GM10248 (cell line): ENCODE results near the gene KCNA5.

Source experiments
- CTCF ChIA-PET: fragments of 300-600 bp; sonication (Branson Sonifier 250); formaldehyde crosslinking; extraction: SDS; loops from one replicate; lab custom pipeline; 2021; ENCODE audit warnings: antibody characterized with exemption; lab: Yijun Ruan, JAX
- POLR2A ChIA-PET: fragments of 350-650 bp; sonication (Branson Sonifier 250); formaldehyde crosslinking; extraction: SDS; loops from one replicate; lab custom pipeline; 2020; ENCODE audit warnings: antibody characterized with exemption; lab: Yijun Ruan, JAX
- DNase-seq: peaks from one replicate; pipeline ENCODE4 v3.0.0; 2012; ENCODE audit errors: extremely low spot score
- TF ChIP-seq, protein P1 (sequence below): IDR thresholded peaks from 2 replicates; pipeline ENCODE4 v1.5.1; 2012; ENCODE audit warnings: mild to moderate bottlenecking, low read depth; ENCODE audit errors: extremely low read depth, missing control alignments, control extremely low read depth

KCNA5 gene

DNA sequence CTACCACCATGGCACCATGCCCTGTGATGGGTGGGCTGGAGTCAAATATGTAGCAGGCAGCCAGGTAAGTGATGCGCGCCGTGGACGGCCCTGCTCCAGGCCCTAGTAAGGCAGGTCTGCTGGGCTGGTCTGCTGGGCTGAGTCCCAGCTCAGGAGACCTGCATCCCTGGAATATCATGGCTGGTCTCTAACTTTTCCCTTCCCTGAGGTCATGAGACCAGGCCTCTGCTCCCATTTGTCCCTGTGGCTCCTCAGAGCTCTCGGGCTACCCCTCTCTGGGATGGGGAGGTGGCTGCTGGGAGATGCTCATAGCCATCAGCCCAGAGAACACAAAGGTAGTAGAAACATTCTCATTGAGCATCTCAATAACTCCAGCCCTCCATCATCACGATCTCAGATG is 19.8 kb upstream of the KCNA5 start:
- POLR2A ChIA-PET = interaction anchor here (0.8 kb wide), 1 partner anchor 10 kb away, joined by 3 read pairs; no protein-coding TSS in a partner anchor
- CTCF ChIA-PET = interaction anchor here (1.3 to 12.7 kb wide), 7 partner anchors 10 to 166 kb away, joined by 3 to 258 read pairs (median 14); no protein-coding TSS in a partner anchor
- DNase-seq = no peak
- TF ChIP-seq, protein P1, sequence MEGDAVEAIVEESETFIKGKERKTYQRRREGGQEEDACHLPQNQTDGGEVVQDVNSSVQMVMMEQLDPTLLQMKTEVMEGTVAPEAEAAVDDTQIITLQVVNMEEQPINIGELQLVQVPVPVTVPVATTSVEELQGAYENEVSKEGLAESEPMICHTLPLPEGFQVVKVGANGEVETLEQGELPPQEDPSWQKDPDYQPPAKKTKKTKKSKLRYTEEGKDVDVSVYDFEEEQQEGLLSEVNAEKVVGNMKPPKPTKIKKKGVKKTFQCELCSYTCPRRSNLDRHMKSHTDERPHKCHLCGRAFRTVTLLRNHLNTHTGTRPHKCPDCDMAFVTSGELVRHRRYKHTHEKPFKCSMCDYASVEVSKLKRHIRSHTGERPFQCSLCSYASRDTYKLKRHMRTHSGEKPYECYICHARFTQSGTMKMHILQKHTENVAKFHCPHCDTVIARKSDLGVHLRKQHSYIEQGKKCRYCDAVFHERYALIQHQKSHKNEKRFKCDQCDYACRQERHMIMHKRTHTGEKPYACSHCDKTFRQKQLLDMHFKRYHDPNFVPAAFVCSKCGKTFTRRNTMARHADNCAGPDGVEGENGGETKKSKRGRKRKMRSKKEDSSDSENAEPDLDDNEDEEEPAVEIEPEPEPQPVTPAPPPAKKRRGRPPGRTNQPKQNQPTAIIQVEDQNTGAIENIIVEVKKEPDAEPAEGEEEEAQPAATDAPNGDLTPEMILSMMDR = no peak

DNA sequence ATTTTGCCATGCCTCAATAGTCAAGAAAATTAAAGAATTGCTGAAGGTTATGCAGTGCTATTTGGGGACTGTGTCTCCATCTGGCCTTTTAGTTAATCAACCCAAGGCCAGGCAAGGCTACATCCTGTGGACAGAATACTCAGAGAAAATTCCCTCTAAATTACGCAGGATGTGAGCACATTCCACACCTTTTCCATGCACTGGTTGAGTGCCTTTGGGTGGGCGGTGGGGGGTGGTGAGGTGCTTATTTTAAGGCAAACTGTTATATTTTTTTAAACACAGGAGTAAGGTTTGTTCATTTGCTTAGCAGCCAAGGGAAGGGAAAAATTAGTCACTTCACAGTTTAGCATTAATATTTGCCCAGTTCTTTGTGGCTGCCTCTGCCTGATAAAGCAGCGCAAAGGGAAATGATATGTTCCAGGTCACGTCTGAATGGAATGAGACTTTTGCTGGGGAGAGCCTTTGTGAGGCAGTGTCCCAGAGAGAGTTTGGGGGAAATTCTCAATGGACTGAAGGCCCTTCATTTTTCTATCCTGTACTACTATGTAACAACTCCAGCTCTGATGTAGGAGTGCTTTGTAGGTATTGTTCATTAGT is 17.2 kb upstream of the KCNA5 start:
- TF ChIP-seq, protein P1 = no peak
- ChIA-PET CTCF (interaction anchor here (0.8 to 12.7 kb wide), 4 partner anchors 24 to 171 kb away, joined by 3 to 258 read pairs (median 4); no protein-coding TSS in a partner anchor), POLR2A (no interaction called here)
- DNase-seq = no peak

DNA sequence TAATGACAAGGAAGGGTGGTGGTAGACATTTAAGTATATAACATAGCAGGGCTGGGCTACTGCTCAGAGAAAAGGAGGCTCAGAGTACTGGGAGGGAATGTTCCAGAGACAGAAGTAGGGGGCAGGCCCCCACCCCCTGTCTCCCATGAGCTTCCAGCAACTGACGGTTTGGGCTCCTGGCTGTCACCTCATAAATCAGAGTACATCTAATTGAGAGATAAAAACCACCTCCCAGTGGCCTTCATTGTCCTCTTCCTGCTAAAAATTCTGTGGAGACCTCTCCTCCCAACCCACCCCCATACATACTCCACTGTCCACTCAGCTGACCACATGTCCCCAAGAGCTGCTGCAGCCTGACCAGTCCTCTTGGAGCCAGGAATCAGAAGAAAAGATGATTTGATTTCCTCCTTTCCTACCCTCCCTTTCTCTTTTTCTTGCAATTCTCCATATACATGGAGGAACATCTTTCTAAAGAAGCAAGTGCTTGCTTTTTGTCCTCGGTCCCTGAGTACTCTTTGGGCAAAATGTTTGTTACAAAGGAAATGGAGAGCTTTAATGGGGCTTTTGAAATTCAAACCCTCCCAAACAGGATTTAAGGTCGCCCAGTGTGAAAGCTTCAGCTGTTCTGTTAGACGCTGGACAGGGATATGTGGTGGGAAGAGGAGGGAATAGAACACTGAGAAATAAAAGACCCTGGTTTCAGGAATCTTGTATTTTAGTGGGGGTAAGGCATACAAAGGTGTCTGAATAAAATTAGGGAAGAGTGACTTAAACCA is 16.4 kb upstream of the KCNA5 start:
- POLR2A ChIA-PET = no interaction called here
- CTCF ChIA-PET = interaction anchor here (0.8 to 12.7 kb wide), 4 partner anchors 13 to 172 kb away, joined by 3 to 258 read pairs (median 3); no protein-coding TSS in a partner anchor
- TF ChIP-seq, protein P1 = no peak
- DNase-seq = no peak

DNA sequence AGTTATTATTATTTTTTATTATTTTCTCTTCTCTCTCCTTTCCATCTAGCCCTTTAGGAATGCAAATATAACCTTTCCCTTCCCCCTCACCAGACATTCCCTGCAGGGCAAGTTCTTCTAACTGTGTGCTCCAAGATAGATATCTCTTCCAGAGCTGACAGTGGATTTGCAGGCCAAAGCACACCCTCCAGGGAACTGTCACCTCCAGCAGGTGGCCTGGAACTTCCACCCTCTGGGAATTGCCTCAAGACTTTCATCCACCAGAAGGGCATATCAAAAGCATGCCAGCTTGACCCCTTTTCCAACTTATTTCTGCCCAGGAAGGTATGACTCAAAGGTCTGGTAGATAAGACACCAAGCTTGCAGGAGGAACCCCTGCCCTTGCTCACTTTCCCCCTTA is 13.6 kb upstream of the KCNA5 start:
- ChIA-PET POLR2A (no interaction called here), CTCF (interaction anchor here (1.0 to 1.3 kb wide), 4 partner anchors 8 to 55 kb away, joined by 3 to 6 read pairs (median 3); no protein-coding TSS in a partner anchor)
- DNase-seq = no peak
- TF ChIP-seq, protein P1 = no peak

DNA sequence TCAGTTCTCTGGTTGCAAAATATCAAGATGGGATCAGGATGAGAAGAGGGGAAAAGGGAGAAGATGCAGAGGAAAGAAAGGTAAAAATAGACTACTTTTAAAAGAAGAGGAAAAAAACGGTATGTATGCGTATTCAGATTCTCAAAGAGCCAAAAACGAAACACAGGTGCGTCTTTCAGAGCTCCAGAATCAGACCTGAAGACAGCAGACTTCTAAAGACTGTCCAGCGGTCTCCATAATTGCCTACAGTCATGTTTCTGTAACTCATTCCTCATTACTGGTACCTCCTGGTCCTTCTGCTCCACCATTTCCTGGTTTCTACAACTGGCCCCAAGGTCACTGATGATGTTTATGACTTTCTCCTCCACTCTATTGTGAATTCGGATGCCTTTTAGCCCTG is 12.4 kb upstream of the KCNA5 start:
- ChIA-PET POLR2A (no interaction called here), CTCF (interaction anchor here (1.0 to 1.4 kb wide), 4 partner anchors 22 to 54 kb away, joined by 3 to 4 read pairs (median 3); no protein-coding TSS in a partner anchor)
- no peak for DNase-seq
- TF ChIP-seq, protein P1 = no peak

DNA sequence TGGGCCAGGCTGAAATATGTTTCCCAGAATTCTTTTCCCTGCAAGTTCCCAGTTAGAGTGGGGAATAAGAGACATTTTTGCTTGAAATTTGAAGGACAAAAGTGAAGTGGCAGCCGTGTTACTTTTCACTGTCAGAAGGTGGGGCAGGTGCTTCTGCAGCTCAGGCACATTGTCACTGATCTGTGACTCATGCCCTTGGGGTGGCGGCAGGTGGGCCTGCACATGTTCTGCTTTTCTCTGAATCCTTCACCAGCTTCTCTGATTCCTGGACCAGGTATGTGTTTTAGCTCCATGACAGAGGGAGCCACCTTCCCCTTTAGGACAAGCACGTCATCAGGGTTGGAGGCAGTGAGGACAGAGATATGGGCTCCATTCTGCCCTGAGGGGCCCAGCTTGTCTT is 11.7 kb upstream of the KCNA5 start:
- TF ChIP-seq, protein P1 = no peak
- ChIA-PET CTCF (interaction anchor here (1.0 to 1.2 kb wide), 3 partner anchors 26 to 53 kb away, joined by 3 to 4 read pairs (median 3); no protein-coding TSS in a partner anchor), POLR2A (no interaction called here)

More for the DNA sequence above, 11.7 kb upstream of the KCNA5 start:
- no peak for DNase-seq
